Activated naive CD4-positive, alpha-beta T cell treated with anti-CD3 and anti-CD28 coated beads, Interleukin-2, amount 50 U/mL, for 24 hours (primary cell): ENCODE results near the gene ADRB2.
"Not testable (repeated sequence)": the region's sequence is repeated elsewhere in the genome, so short reads cannot be mapped to it uniquely, and the experiment has no call there.

Experiments used
- H3K27ac Mint-ChIP-seq: one replicate; pipeline ENCODE4 v1.8.0; 2021; ENCODE audit warnings: mild to moderate bottlenecking, mixed read lengths
- H3K27me3 Mint-ChIP-seq: one replicate; pipeline ENCODE4 v1.8.0; 2021; ENCODE audit warnings: mixed read lengths
- H3K36me3 Mint-ChIP-seq: one replicate; pipeline ENCODE4 v1.8.0; 2021; ENCODE audit warnings: mixed read lengths
- H3K4me1 Mint-ChIP-seq: one replicate; pipeline ENCODE4 v1.8.0; 2021; ENCODE audit warnings: mixed read lengths
- H3K4me3 Mint-ChIP-seq: one replicate; pipeline ENCODE4 v1.8.0; 2021; ENCODE audit warnings: mild to moderate bottlenecking, mixed read lengths
- H3K9me3 Mint-ChIP-seq: one replicate; pipeline ENCODE4 v1.8.0; 2021; ENCODE audit warnings: mixed read lengths

ADRB2 gene

GRCh38 chr5:148875205-148875875 lies 48.9 kb downstream of the ADRB2 start:
- no peaks in the 10 kb centered on the region for H3K4me1 Mint-ChIP-seq
- no peak overlapping the region for H3K27ac Mint-ChIP-seq
- H3K4me3 Mint-ChIP-seq, result no peak overlapping the region
- H3K9me3 Mint-ChIP-seq, result no peaks in the 10 kb centered on the region
- H3K36me3 Mint-ChIP-seq, result no peaks in the 10 kb centered on the region
- peaks cover 1% of the 10 kb centered on the region for H3K27me3 Mint-ChIP-seq

- not testable (repeated sequence) for H3K4me3 Mint-ChIP-seq, H3K9me3 Mint-ChIP-seq, H3K4me1 Mint-ChIP-seq, H3K27me3 Mint-ChIP-seq, H3K27ac Mint-ChIP-seq, H3K36me3 Mint-ChIP-seq
Measured at GRCh38 chr5:148877436-148877835, 51.0 kb downstream of the ADRB2 start.
